PC-3 (cell line): ENCODE measurements around the gene TMEM184A. TPM values are rescaled to one million over a fixed set of nuclear protein-coding genes. Genes with fewer than 3 reads are reported as not detected.

Experiments used
- ATAC-seq: fragments of 200-7000 bp; cut with Tn5 transposase; 2 replicates; pipeline ENCODE4 v1.9.1; 2020; ENCODE audit warnings: mild to moderate bottlenecking, moderate library complexity
- BruUV-seq: library from RNA; stranded (reverse); fragments of 400-500 nt; replicated peaks from 2 replicates; lab custom pipeline; 2021; lab: Mats Ljungman, UMichigan
- CTCF ChIA-PET: fragments of 300-600 bp; sonication (Branson Sonifier 250); formaldehyde crosslinking; loops from one replicate; lab custom pipeline; 2022; ENCODE audit warnings: antibody characterized with exemption; lab: Charles Lee
- POLR2A ChIA-PET: fragments of 300-600 bp; sonication (Branson Sonifier 250); formaldehyde crosslinking; loops from one replicate; lab custom pipeline; 2022; ENCODE audit warnings: antibody characterized with exemption; ENCODE audit not compliant: unreplicated experiment; lab: Charles Lee
- DNase-seq: peaks from one replicate; pipeline ENCODE4 v3.0.0-alpha.2; 2015
- H2AFZ ChIP-seq: fragments of 300-600 bp; sonication (generic); 2 replicates; pipeline ENCODE4 v1.6.0; 2016; ENCODE audit warnings: antibody characterized with exemption, low read length
- H3F3A ChIP-seq: fragments of 300-600 bp; sonication (generic); one replicate; pipeline ENCODE4 v1.6.0; 2017; ENCODE audit warnings: antibody characterized with exemption, low read length, control low read depth, mild to moderate bottlenecking; ENCODE audit not compliant: unreplicated experiment
- H3K27ac ChIP-seq: fragments of 300-600 bp; sonication (generic); 2 replicates; pipeline ENCODE4 v1.5.1; 2016; ENCODE audit warnings: mild to moderate bottlenecking, low read length
- H3K27me3 ChIP-seq: fragments of 300-600 bp; sonication (generic); 2 replicates; pipeline ENCODE4 v1.6.1; 2016; ENCODE audit warnings: low read length, mixed read lengths
- H3K36me3 ChIP-seq: fragments of 300-600 bp; sonication (generic); 2 replicates; pipeline ENCODE4 v1.6.1; 2016; ENCODE audit warnings: low read depth, mixed run types, low read length, mixed read lengths
- H3K4me1 ChIP-seq: fragments of 300-600 bp; sonication (generic); 2 replicates; pipeline ENCODE4 v1.5.1; 2016; ENCODE audit warnings: low read length; ENCODE audit not compliant: insufficient read depth
- H3K4me2 ChIP-seq: fragments of 300-600 bp; sonication (generic); 2 replicates; pipeline ENCODE4 v1.6.0; 2016; ENCODE audit warnings: low read length
- H3K4me3 ChIP-seq: fragments of 300-600 bp; sonication (generic); 2 replicates; pipeline ENCODE4 v1.5.1; 2016; ENCODE audit warnings: mild to moderate bottlenecking, low read length, mixed read lengths
- H3K79me2 ChIP-seq: fragments of 300-600 bp; sonication (generic); 2 replicates; pipeline ENCODE4 v1.6.1; 2017; ENCODE audit warnings: low read length, mixed read lengths
- H3K9ac ChIP-seq: fragments of 300-600 bp; sonication (generic); 2 replicates; pipeline ENCODE4 v1.6.0; 2016; ENCODE audit warnings: mild to moderate bottlenecking, low read length
- H3K9me2 ChIP-seq: fragments of 300-600 bp; sonication (generic); replicated peaks from 2 replicates; pipeline ENCODE4 v1.6.1; 2016; ENCODE audit warnings: mixed run types, low read length, mixed read lengths
- H3K9me3 ChIP-seq: fragments of 300-600 bp; sonication (generic); 2 replicates; pipeline ENCODE4 v1.6.1; 2016; ENCODE audit warnings: low read length, mixed read lengths
- H4K20me1 ChIP-seq: fragments of 300-600 bp; sonication (generic); 2 replicates; pipeline ENCODE4 v1.6.1; 2016; ENCODE audit warnings: low read length, mixed read lengths
- EZH2 ChIP-seq: fragments of 300-600 bp; sonication (generic); IDR thresholded peaks from one replicate; pipeline ENCODE4 v1.6.1; 2017; ENCODE audit warnings: antibody characterized with exemption, mild to moderate bottlenecking, low read length; ENCODE audit not compliant: unreplicated experiment
- EZH2phosphoT487 ChIP-seq: fragments of 300-600 bp; sonication (generic); IDR thresholded peaks from 2 replicates; pipeline ENCODE4 v1.6.1; 2018; ENCODE audit warnings: mild to moderate bottlenecking, antibody characterized with exemption, low read length, borderline replicate concordance
- intact Hi-C: fragments of 100-400 bp; cut with micrococcal nuclease; formaldehyde crosslinking; loops from 2 replicates; pipeline ENCODE4 v1.9.0; 2023
- total RNA-seq: library from RNA; depleted of rRNA; stranded (reverse); fragments of >200 nt; gene quantifications from 2 replicates; pipeline ENCODE4 v1.2.3, GENCODE V29; 2014
- TF ChIP-seq, protein P1 (sequence below): fragments of 300-600 bp; sonication (generic); conservative IDR thresholded peaks from 2 replicates; pipeline ENCODE4 v1.5.1; 2017; ENCODE audit warnings: antibody characterized with exemption, low read depth, mild to moderate bottlenecking, low read length

TMEM184A gene
- total RNA-seq, 1 experiment from 2014 or later = 23.1 TPM

DNA sequence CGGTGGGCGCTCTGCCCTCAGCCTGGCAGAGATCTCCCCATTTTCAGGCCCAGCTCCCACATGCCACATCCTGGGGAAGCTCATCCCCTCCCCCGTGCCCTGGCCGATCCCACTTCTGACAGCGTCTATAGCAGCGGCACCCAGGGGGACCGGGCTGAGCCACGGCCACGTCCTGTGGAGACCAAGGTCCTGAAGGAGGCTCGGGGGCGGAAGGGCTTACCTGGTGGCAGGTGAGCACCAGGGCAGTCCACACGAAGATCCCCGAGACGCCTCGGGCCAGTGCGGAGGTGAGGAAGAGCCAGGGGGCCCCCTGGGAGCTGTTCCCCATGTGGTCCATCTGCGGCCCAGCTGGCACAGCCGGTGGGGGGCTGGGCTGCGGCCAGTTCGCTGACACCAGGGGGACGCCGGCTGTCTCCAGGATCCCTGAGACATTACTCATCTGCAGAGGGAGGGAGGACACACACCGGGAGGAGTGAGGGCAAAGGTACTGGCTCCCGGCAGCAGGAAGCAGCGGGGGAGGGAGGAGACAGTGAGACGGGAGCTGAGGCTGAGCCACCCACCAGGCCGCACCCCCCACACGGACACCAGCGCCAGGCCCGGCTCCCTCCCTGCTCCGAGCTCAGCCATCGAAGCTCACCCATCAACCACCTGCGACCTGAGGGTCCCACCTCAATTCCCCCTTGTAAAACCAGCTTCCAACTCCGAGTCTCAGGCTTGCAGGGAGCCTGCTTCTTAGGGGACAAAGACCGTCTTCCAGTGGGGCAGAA is 776 bp downstream of the TMEM184A start:
- BruUV-seq = no TSS peak
- Histone ChIP-seq H3K79me2 (peaks cover 20% of the 10 kb centered on the region), H3K4me3 (peak overlapping the region; percentile 78), H3K9me2 (no peaks in the 10 kb centered on the region), H3K4me1 (peaks cover 45% of the 10 kb centered on the region), H4K20me1 (no peaks in the 10 kb centered on the region), H3K9me3 (no peaks in the 10 kb centered on the region), H3K36me3 (no peaks in the 10 kb centered on the region), H3K4me2 (peak overlapping the region; percentile 94), H3K27ac (peak overlapping the region; percentile 99), H3F3A (no peaks in the 10 kb centered on the region), H3K27me3 (no peaks in the 10 kb centered on the region), H3K9ac (peak overlapping the region; percentile 97), H2AFZ (peak overlapping the region; percentile 32)
- TF ChIP-seq EZH2phosphoT487 = peak; percentile 63; the same call in 1 of the 2 replicates
- TF ChIP-seq, protein P1, sequence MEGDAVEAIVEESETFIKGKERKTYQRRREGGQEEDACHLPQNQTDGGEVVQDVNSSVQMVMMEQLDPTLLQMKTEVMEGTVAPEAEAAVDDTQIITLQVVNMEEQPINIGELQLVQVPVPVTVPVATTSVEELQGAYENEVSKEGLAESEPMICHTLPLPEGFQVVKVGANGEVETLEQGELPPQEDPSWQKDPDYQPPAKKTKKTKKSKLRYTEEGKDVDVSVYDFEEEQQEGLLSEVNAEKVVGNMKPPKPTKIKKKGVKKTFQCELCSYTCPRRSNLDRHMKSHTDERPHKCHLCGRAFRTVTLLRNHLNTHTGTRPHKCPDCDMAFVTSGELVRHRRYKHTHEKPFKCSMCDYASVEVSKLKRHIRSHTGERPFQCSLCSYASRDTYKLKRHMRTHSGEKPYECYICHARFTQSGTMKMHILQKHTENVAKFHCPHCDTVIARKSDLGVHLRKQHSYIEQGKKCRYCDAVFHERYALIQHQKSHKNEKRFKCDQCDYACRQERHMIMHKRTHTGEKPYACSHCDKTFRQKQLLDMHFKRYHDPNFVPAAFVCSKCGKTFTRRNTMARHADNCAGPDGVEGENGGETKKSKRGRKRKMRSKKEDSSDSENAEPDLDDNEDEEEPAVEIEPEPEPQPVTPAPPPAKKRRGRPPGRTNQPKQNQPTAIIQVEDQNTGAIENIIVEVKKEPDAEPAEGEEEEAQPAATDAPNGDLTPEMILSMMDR = no peak
- intact Hi-C loops = loop anchor here (1.0 kb wide), 1 partner anchor 18 kb away; no protein-coding TSS in a partner anchor
- POLR2A ChIA-PET = interaction anchor here (0.5 to 2.1 kb wide), 8 partner anchors 9 to 328 kb away, joined by 3 to 12 read pairs (median 8); no protein-coding TSS in a partner anchor
- ATAC-seq (peak; percentile 70), DNase-seq (peak; percentile 95)
- CTCF ChIA-PET = interaction anchor here (1.1 to 1.4 kb wide), 3 partner anchors 18 to 42 kb away, joined by 3 to 6 read pairs (median 4); no protein-coding TSS in a partner anchor

DNA sequence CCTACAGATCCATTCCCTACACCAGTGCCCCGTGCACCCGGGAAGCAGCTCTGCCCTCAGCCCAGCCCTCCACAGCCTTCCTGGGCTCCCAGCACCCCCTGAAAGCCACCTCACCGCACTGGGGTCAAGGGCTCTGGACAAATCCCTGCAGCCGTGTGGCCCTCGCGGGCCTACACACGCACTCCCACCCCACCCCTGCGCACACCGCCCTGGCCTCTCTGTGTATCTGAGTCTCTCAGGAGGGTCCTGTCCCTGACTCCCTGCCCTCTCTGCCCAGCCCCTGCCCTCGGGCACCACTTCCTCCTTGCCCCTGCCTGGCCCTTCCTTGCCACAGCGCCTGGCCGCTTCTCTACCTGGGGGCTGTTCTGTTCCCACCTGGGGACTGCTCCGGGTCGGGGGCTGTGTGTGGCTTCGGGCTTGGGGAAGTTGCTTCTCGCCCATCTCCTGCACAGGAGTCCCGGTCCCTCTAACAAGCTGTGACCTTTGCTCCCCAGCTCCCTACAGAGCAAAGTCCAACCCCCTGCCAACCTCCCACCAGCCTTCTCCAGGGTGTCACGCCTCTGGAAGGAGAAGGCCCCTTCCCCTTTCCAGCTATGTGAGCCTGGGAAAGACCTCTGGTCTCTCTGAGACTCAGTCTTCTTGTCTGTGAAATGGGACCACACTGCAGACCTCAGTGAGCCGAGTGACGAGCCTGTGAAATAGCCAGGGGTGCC is 1.5 kb downstream of the TMEM184A start:
- no peak for DNase-seq
- intact Hi-C loops = loop anchor here (1.0 kb wide), 1 partner anchor 17 kb away; no protein-coding TSS in a partner anchor
- Histone ChIP-seq H3K4me2 (peak overlapping the region; percentile 94), H3K9me3 (no peaks in the 10 kb centered on the region), H3K4me1 (peaks cover 38% of the 10 kb centered on the region), H3F3A (no peaks in the 10 kb centered on the region), H3K9me2 (no peaks in the 10 kb centered on the region), H3K79me2 (peaks cover 20% of the 10 kb centered on the region), H3K9ac (peak overlapping the region; percentile 97), H2AFZ (no peak overlapping the region), H3K27me3 (no peaks in the 10 kb centered on the region), H4K20me1 (no peaks in the 10 kb centered on the region), H3K4me3 (peak overlapping the region; percentile 78), H3K27ac (peak overlapping the region; percentile 99), H3K36me3 (no peaks in the 10 kb centered on the region)
- ATAC-seq = no peak
- ChIA-PET CTCF (no interaction called here), POLR2A (interaction anchor here (0.6 to 2.1 kb wide), 3 partner anchors 17 to 328 kb away, joined by 6 to 12 read pairs (median 12); no protein-coding TSS in a partner anchor)
- BruUV-seq = no TSS peak
- no peak for TF ChIP-seq EZH2phosphoT487
- TF ChIP-seq, protein P1 = no peak
- TF ChIP-seq EZH2 = no peak
